HCT116 (cell line): ENCODE data around the gene ABCC8. TPM values are rescaled to one million over a fixed set of nuclear protein-coding genes. Genes with fewer than 3 reads are reported as not detected.

Experiments
- ATAC-seq: fragments of 200-7000 bp; cut with Tn5 transposase; 2 replicates; pipeline ENCODE4 v1.9.1; 2020; ENCODE audit warnings: mild to moderate bottlenecking, moderate library complexity
- BruUV-seq: library from RNA; stranded (reverse); fragments of 400-500 nt; replicated peaks from 2 replicates; lab custom pipeline; 2021; lab: Mats Ljungman, UMichigan
- CTCF ChIA-PET: fragments of 300-600 bp; sonication (Branson Sonifier 250); formaldehyde crosslinking; loops from one replicate; lab custom pipeline; 2021; ENCODE audit warnings: antibody characterized with exemption; lab: Charles Lee
- POLR2A ChIA-PET: fragments of 300-600, 350-600 bp; sonication (Branson Sonifier 250); formaldehyde crosslinking; loops from one replicate; lab custom pipeline; 2021; ENCODE audit warnings: antibody characterized with exemption; lab: Charles Lee
- RAD21 ChIA-PET, 2 experiments: fragments of 300-600 bp; sonication (Branson Sonifier 250); formaldehyde crosslinking; loops; one replicate each; lab custom pipeline; 2023; ENCODE audit warnings: low total read pairs in 2 of 2; ENCODE audit not compliant: uncharacterized antibody in 2 of 2, unreplicated experiment in 2 of 2, low non-redundant PET in 1 of 2; lab: Charles Lee
- DNase-seq: peaks from one replicate; pipeline ENCODE4 v3.0.0-alpha.2; 2010; ENCODE audit warnings: low read depth, low spot score
- H2AFZ ChIP-seq: fragments of 200-600 bp; shearing (Covaris generic), sonication (generic); 2 replicates; pipeline ENCODE4 v1.6.1; 2017; ENCODE audit warnings: low read depth, mixed run types, mixed read lengths, antibody characterized with exemption, low read length; ENCODE audit not compliant: poor library complexity, severe bottlenecking
- H3K27ac ChIP-seq: 2 replicates; pipeline ENCODE4 v1.5.1; 2012; ENCODE audit warnings: low read depth, low read length
- H3K27me3 ChIP-seq: fragments of 200-600 bp; sonication (generic); 2 replicates; pipeline ENCODE4 v1.6.1; 2016; ENCODE audit warnings: mixed run types, low read length, mixed read lengths; ENCODE audit not compliant: insufficient read depth
- H3K36me3 ChIP-seq, 2 experiments: fragments of 200-500 bp in 1 of 2; fragments of 200-600 bp in 1 of 2; sonication (Bioruptor generic) in 1 of 2; sonication (generic) in 1 of 2; 2 replicates each; pipeline versions ENCODE4 v1.5.1 to v1.6.1; 2014 to 2016; ENCODE audit warnings: low read length in 2 of 2, inconsistent platforms in 1 of 2, mixed read lengths in 1 of 2, mixed run types in 1 of 2; ENCODE audit not compliant: insufficient read depth in 2 of 2, control insufficient read depth in 1 of 2
- H3K4me1 ChIP-seq, 2 experiments: fragments of 200-600 bp in 1 of 2; sonication (generic) in 1 of 2; 2 replicates each; pipeline versions ENCODE4 v1.5.1 to v1.6.1; 2012 to 2017; ENCODE audit warnings: low read length in 2 of 2, inconsistent platforms in 1 of 2, mild to moderate bottlenecking in 1 of 2, mixed read lengths in 1 of 2, mixed run types in 1 of 2, moderate library complexity in 1 of 2; ENCODE audit not compliant: insufficient read depth in 2 of 2, control insufficient read depth in 1 of 2
- H3K4me2 ChIP-seq: fragments of 200-600 bp; sonication (generic); 2 replicates; pipeline ENCODE4 v1.6.1; 2017; ENCODE audit warnings: mixed run types, low read length, mixed read lengths
- H3K4me3 ChIP-seq, 2 experiments: fragments of 200-600 bp in 1 of 2; sonication (generic) in 1 of 2; replicated peaks in 1 of 2; 2 replicates each; pipeline ENCODE4 v1.5.1; 2011 to 2016; ENCODE audit warnings: low read length in 2 of 2, control low read depth in 1 of 2, low read depth in 1 of 2, mild to moderate bottlenecking in 1 of 2, mixed read lengths in 1 of 2, mixed run types in 1 of 2
- H3K79me2 ChIP-seq: fragments of 200-600 bp; sonication (generic); 2 replicates; pipeline ENCODE4 v1.6.1; 2017; ENCODE audit warnings: mild to moderate bottlenecking, mixed run types, low read length, moderate library complexity, mixed read lengths; ENCODE audit not compliant: insufficient read depth
- H3K9ac ChIP-seq: fragments of 200-600 bp; sonication (generic); 2 replicates; pipeline ENCODE4 v1.6.1; 2016; ENCODE audit warnings: low read length, mixed read lengths
- H3K9me2 ChIP-seq: fragments of 200-600 bp; sonication (generic), shearing (Covaris generic); 2 replicates; pipeline ENCODE4 v1.6.1; 2017; ENCODE audit warnings: mixed run types, mild to moderate bottlenecking, moderate library complexity; ENCODE audit not compliant: insufficient read depth
- H3K9me3 ChIP-seq, 2 experiments: fragments of 200-500 bp in 1 of 2; fragments of 200-600 bp in 1 of 2; sonication (Bioruptor generic) in 1 of 2; sonication (generic) in 1 of 2; 2 replicates each; pipeline ENCODE4 v1.6.1; 2014 to 2017; ENCODE audit warnings: low read length in 2 of 2, mixed read lengths in 2 of 2, inconsistent platforms in 1 of 2, low read depth in 1 of 2, mild to moderate bottlenecking in 1 of 2, mixed run types in 1 of 2, moderate library complexity in 1 of 2; ENCODE audit not compliant: control insufficient read depth in 1 of 2, insufficient read depth in 1 of 2
- H4K20me1 ChIP-seq: fragments of 200-600 bp; sonication (generic), shearing (Covaris generic); 2 replicates; pipeline ENCODE4 v1.6.1; 2017; ENCODE audit warnings: mixed run types, mild to moderate bottlenecking, moderate library complexity; ENCODE audit not compliant: insufficient read depth
- CEBPB ChIP-seq: IDR thresholded peaks from 2 replicates; pipeline ENCODE4 v1.6.1; 2012; ENCODE audit warnings: low read depth
- EGR1 ChIP-seq: IDR thresholded peaks from 2 replicates; pipeline ENCODE4 v1.6.1; 2012; ENCODE audit warnings: low read depth
- ELF1 ChIP-seq: IDR thresholded peaks from 2 replicates; pipeline ENCODE4 v1.6.1; 2012; ENCODE audit warnings: low read depth, borderline replicate concordance
- EZH2 ChIP-seq: fragments of 200-600 bp; sonication (generic); IDR thresholded peaks from 2 replicates; pipeline ENCODE4 v1.6.1; 2017; ENCODE audit warnings: antibody characterized with exemption, mixed run types
- JUND ChIP-seq: IDR thresholded peaks from 2 replicates; pipeline ENCODE4 v1.6.1; 2012
- POLR2A ChIP-seq: IDR thresholded peaks from 2 replicates; pipeline ENCODE4 v1.7.0; 2011; ENCODE audit warnings: borderline replicate concordance; ENCODE audit not compliant: insufficient read depth, insufficient read length; ENCODE audit errors: extremely low read depth
- POLR2AphosphoS5 ChIP-seq: IDR thresholded peaks from 2 replicates; pipeline ENCODE4 v1.6.1; 2011; ENCODE audit warnings: mild to moderate bottlenecking, low read depth, low read length, moderate library complexity
- RAD21 ChIP-seq: IDR thresholded peaks from 2 replicates; pipeline ENCODE4 v1.6.1; 2012; ENCODE audit warnings: low read depth, mild to moderate bottlenecking
- SRF ChIP-seq: IDR thresholded peaks from 2 replicates; pipeline ENCODE4 v1.6.1; 2012; ENCODE audit warnings: low read depth
- TCF7L2 ChIP-seq: IDR thresholded peaks from 2 replicates; pipeline ENCODE4 v1.7.0; 2011; ENCODE audit warnings: borderline replicate concordance, inconsistent platforms; ENCODE audit not compliant: insufficient read depth, insufficient read length; ENCODE audit errors: extremely low read depth
- ZFX ChIP-seq: fragments of 450-650 bp; IDR thresholded peaks from 2 replicates; pipeline ENCODE4 v1.6.1; 2017
- intact Hi-C: fragments of 100-400 bp; cut with micrococcal nuclease; formaldehyde crosslinking; loops from 2 replicates; pipeline ENCODE4 v1.10.0; 2022
- total RNA-seq: library from RNA; stranded (reverse); gene quantifications from one replicate; pipeline ENCODE4 v1.2.1, GENCODE V29; 2021; ENCODE audit not compliant: unreplicated experiment
- TF ChIP-seq, protein P1 (sequence below), 3 experiments: fragments of 200-600 bp in 1 of 3; sonication (generic) in 1 of 3; IDR thresholded peaks in 2 of 3; conservative IDR thresholded peaks in 1 of 3; 2 replicates each; pipeline ENCODE4 v1.5.1; 2012 to 2017; ENCODE audit warnings: low read depth in 2 of 3, low read length in 2 of 3, antibody characterized with exemption in 1 of 3, borderline replicate concordance in 1 of 3, control low read depth in 1 of 3, mild to moderate bottlenecking in 1 of 3, mixed read lengths in 1 of 3, mixed run types in 1 of 3, moderate library complexity in 1 of 3; ENCODE audit not compliant: insufficient read depth in 1 of 3
- TF ChIP-seq, protein P2 (sequence below): IDR thresholded peaks from 2 replicates; pipeline ENCODE4 v1.6.1; 2012
- TF ChIP-seq, protein P3 (sequence below): IDR thresholded peaks from 2 replicates; pipeline ENCODE4 v1.6.1; 2012; ENCODE audit warnings: low read depth

The ABCC8 gene
- total RNA-seq, 1 experiment from 2014 or later = 0.39 TPM

DNA sequence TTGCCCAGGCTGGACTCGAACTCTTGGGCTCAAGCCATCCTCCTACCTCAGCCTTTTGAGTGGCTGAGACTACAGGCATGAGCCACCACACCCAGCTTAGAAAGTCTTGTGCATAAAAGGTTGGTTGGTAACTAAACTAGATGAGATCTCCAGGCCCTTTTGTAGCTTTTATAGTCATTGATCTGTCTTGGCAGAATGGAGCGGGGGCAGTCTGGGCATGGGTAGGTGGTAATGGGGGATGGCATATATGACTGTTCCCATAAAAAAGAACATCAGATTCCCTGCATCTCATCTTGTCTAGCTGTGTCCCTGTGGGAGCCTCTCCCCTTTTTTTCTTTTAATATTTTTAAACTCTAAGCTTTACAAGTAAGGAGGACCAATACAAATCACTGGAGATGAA is 30.2 kb downstream of the ABCC8 start:
- Histone ChIP-seq H3K9ac (no peak overlapping the region), H3K27me3 (peaks cover 20% of the 10 kb centered on the region), H4K20me1 (no peaks in the 10 kb centered on the region), H3K9me2 (no peaks in the 10 kb centered on the region), H3K79me2 (no peaks in the 10 kb centered on the region), H3K4me1 (no peaks in the 10 kb centered on the region), H2AFZ (no peak overlapping the region), H3K36me3 (no peaks in the 10 kb centered on the region), H3K4me2 (no peak overlapping the region), H3K27ac (no peak overlapping the region), H3K4me3 (no peak overlapping the region), H3K9me3 (no peaks in the 10 kb centered on the region)
- ChIA-PET CTCF (no interaction called here), POLR2A (no interaction called here), RAD21 (no interaction called here)
- DNase-seq (no peak), ATAC-seq (no peak)
- intact Hi-C loops = no loop called here
- no TSS peak for BruUV-seq
- TF ChIP-seq, protein P1, sequence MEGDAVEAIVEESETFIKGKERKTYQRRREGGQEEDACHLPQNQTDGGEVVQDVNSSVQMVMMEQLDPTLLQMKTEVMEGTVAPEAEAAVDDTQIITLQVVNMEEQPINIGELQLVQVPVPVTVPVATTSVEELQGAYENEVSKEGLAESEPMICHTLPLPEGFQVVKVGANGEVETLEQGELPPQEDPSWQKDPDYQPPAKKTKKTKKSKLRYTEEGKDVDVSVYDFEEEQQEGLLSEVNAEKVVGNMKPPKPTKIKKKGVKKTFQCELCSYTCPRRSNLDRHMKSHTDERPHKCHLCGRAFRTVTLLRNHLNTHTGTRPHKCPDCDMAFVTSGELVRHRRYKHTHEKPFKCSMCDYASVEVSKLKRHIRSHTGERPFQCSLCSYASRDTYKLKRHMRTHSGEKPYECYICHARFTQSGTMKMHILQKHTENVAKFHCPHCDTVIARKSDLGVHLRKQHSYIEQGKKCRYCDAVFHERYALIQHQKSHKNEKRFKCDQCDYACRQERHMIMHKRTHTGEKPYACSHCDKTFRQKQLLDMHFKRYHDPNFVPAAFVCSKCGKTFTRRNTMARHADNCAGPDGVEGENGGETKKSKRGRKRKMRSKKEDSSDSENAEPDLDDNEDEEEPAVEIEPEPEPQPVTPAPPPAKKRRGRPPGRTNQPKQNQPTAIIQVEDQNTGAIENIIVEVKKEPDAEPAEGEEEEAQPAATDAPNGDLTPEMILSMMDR (IDR thresholded peaks at IDR 0.05 in 2 of 3, conservative IDR thresholded peaks at IDR 0.05 in 1 of 3; ENCODE audit: borderline replicate concordance in 1 of 3, insufficient read depth in 1 of 3, low read depth in 2 of 3, low read length in 2 of 3) = no peak
- TF ChIP-seq, protein P2, sequence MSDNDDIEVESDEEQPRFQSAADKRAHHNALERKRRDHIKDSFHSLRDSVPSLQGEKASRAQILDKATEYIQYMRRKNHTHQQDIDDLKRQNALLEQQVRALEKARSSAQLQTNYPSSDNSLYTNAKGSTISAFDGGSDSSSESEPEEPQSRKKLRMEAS = no peak
- TF ChIP-seq POLR2AphosphoS5 (no peak), JUND (no peak), ZFX (no peak), ELF1 (no peak), SRF (no peak), POLR2A (no peak), RAD21 (no peak), EZH2 (no peak), CEBPB (no peak), EGR1 (no peak), TCF7L2 (no peak)
- TF ChIP-seq, protein P3, sequence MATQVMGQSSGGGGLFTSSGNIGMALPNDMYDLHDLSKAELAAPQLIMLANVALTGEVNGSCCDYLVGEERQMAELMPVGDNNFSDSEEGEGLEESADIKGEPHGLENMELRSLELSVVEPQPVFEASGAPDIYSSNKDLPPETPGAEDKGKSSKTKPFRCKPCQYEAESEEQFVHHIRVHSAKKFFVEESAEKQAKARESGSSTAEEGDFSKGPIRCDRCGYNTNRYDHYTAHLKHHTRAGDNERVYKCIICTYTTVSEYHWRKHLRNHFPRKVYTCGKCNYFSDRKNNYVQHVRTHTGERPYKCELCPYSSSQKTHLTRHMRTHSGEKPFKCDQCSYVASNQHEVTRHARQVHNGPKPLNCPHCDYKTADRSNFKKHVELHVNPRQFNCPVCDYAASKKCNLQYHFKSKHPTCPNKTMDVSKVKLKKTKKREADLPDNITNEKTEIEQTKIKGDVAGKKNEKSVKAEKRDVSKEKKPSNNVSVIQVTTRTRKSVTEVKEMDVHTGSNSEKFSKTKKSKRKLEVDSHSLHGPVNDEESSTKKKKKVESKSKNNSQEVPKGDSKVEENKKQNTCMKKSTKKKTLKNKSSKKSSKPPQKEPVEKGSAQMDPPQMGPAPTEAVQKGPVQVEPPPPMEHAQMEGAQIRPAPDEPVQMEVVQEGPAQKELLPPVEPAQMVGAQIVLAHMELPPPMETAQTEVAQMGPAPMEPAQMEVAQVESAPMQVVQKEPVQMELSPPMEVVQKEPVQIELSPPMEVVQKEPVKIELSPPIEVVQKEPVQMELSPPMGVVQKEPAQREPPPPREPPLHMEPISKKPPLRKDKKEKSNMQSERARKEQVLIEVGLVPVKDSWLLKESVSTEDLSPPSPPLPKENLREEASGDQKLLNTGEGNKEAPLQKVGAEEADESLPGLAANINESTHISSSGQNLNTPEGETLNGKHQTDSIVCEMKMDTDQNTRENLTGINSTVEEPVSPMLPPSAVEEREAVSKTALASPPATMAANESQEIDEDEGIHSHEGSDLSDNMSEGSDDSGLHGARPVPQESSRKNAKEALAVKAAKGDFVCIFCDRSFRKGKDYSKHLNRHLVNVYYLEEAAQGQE = no peak
